ENCODE data around the gene NRAP.
A peak's percentile ranks its signal among the peaks of the same experiment; 100 is the strongest.
"Not testable (repeated sequence)": the region's sequence is repeated elsewhere in the genome, so short reads cannot be mapped to it uniquely, and the experiment has no call there.

The NRAP gene

DNA sequence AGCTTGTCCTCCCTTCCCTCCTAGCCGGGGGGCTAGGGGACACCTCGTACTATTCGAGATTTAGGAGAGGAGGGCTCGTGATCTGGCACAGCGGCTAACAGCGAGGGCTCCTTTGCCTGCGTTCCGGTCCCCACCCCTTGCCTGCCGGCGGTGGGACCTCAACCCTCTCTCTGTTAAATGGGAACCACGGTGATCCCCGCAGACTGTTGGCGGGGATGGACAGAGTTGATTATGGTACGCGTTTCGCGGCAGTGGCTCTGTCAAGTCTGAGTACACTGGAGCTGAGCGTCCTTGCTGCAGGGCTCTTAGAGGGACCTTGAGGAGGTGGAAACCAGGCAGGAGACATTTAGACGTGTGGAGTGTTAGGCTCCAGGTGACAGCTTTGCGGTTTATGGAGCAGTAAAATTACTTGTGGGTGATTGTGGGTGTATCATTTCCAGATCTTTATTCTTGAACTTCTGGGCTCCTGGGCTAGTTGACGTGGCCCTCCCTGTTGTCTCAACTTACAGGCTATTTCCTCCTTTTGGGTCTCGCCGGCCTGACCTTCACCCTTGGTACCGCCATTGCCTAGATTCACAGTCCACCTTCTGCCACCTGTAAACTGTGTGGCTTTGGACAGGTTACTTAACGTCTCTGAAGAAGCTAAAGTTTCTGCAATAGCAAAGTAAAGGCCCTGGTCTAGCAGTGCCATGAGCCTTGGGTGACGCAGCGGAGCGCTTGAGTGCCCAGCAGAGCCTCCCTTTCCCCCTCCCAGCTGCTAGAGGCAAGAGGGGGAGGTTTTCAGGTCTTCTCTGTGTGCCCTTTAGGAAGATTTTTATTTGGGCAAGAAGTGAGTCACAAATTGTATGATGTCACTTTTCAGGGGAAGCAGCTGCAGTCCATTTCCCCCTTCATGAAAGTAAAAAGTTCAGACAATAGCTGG lies 16.6 kb upstream of the NRAP start:
- Histone ChIP-seq H3K9ac (ENCODE audit: low read length) (peak overlapping the region; percentile 99), H3K27me3 (ENCODE audit: control insufficient read depth, insufficient read depth, low read length) (no peaks in the 10 kb centered on the region), H3K36me3 (ENCODE audit: control insufficient read depth, insufficient read depth, low read length) (no peaks in the 10 kb centered on the region), H3K4me3 (ENCODE audit: low read length) (peak overlapping the region; percentile 96), H3K4me1 (ENCODE audit: control insufficient read depth, insufficient read depth, low read length) (peaks cover 20% of the 10 kb centered on the region), H3K9me3 (ENCODE audit: control insufficient read depth, low read length) (no peaks in the 10 kb centered on the region)

DNA sequence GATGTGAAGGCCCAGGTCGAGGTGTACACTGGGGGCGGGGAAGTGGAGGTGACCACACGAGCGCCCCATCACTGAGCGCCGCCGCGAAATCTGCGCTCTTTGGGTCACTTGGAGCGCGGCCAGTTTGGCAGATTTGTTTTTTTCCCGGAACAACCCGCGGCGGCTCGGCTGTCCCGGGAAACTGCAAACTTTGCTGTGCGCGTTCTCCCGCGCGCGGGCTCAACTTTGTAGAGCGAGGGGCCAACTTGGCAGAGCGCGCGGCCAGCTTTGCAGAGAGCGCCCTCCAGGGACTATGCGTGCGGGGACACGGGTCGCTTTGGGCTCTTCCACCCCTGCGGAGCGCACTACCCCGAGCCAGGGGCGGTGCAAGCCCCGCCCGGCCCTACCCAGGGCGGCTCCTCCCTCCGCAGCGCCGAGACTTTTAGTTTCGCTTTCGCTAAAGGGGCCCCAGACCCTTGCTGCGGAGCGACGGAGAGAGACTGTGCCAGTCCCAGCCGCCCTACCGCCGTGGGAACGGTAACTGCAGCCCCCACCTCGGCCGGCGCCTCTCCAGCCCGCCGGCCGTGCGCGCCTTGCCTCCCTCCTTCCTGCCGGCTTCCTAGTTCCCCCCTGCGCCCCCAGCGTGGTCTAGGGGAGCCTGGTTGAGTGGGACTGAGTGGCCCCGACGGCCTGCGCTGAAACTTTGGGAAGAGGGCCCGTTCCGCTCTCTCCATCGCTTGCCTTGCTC lies 15.8 kb upstream of the NRAP start, which contains the start of gene CASP7:
TSS of gene CASP7 (plus strand) at position 450 of the 727 bp plus-strand sequence. CDS start 17,582 bp downstream, outside the sequence.
- no peaks in the 10 kb centered on the region for H3K27me3 ChIP-seq (ENCODE audit: control insufficient read depth, insufficient read depth, low read length)
- H3K9ac ChIP-seq (ENCODE audit: low read length) = peak within 1 kb of the TSS; percentile 99
- H3K9me3 ChIP-seq (ENCODE audit: control insufficient read depth, low read length) = no peaks in the 10 kb centered on the region
- peaks cover 20% of the 10 kb centered on the region for H3K4me1 ChIP-seq (ENCODE audit: control insufficient read depth, insufficient read depth, low read length)
- H3K36me3 ChIP-seq (ENCODE audit: control insufficient read depth, insufficient read depth, low read length) = no peaks in the 10 kb centered on the region
- peak within 1 kb of the TSS; percentile 96 for H3K4me3 ChIP-seq (ENCODE audit: low read length)

DNA sequence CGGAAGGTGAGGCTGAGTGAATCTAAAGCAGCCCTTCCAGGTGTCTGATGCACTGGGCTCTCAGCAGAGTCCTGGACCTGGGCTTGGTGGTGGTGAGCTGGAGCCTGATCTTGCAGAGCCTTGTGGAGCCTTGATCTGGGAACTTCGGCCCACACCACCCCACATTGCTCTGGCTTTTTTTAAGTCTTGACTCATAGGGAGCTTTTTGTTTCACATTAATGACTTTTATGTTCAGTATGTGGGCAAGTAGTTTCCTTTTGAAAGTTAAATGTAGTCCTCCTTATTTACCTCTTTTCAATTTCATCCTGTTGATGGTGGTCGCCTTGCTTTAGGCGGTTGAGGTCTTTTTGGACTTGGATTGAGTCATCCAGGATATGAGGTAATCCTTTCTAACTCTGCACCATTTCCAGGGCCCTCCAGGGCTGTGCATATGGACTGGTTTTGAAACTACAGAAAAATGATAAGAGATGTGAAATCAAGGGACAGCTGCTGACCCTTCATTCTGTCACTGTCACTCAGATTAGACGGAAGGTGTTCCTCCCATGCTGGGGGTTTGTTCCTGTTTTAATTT lies 2.9 kb upstream of the NRAP start:
- Histone ChIP-seq H3K9ac (ENCODE audit: low read length) (no peak overlapping the region), H3K36me3 (ENCODE audit: control insufficient read depth, insufficient read depth, low read length) (no peaks in the 10 kb centered on the region), H3K4me1 (ENCODE audit: control insufficient read depth, insufficient read depth, low read length) (no peaks in the 10 kb centered on the region), H3K4me3 (ENCODE audit: low read length) (no peak overlapping the region), H3K27me3 (ENCODE audit: control insufficient read depth, insufficient read depth, low read length) (no peaks in the 10 kb centered on the region), H3K9me3 (ENCODE audit: control insufficient read depth, low read length) (no peaks in the 10 kb centered on the region)

DNA sequence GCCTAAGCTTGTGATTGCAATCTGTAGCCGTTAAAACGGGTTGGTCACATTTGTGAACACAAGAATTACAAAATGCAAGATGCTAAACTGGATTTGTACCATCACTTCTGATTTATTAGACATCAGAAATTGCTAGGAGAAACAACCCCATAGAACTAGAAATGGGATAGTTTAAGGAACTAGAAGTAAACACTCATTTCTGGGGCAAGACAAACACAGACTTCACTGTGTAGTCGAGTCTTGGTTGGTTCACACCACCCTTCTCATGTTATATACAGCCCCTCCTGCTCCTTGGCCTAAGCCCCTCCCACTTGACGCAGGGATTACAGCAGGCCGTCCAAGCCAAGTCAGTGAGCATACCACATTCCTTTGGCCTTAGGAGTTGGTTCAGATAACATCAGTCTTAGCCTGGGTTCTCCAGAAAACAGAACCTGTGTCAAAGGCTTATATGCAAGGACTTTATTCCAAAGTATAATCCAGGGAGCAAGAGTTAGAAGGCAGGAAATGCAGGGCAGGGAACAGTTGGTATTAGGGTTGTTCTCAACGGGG lies 2.0 kb upstream of the NRAP start:
- no peak overlapping the region for H3K4me3 ChIP-seq (ENCODE audit: low read length)
- H3K36me3 ChIP-seq (ENCODE audit: control insufficient read depth, insufficient read depth, low read length) = no peaks in the 10 kb centered on the region
- H3K9ac ChIP-seq (ENCODE audit: low read length) = no peak overlapping the region
- no peaks in the 10 kb centered on the region for H3K4me1 ChIP-seq (ENCODE audit: control insufficient read depth, insufficient read depth, low read length)
- no peaks in the 10 kb centered on the region for H3K27me3 ChIP-seq (ENCODE audit: control insufficient read depth, insufficient read depth, low read length)
- H3K9me3 ChIP-seq (ENCODE audit: control insufficient read depth, low read length) = no peaks in the 10 kb centered on the region

DNA sequence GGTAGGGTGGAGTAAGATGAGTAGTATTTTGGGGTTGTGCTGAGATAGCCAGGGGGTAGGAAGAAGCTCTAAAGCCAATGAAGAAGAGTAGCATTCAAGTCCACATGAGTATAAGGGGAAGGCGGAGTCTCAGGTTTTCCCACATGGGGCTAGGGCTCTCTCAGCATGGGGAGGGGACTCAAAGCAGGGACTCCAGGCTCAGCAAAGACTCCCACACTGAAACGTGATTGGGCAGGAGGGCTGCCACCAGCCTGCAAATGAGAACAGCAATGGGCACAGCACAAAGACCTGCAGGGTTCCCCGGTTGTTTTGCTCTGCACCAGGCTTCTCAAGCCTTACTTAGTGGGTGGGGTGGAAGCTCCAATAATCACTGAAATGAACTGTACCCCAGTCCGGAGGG lies 1.5 kb upstream of the NRAP start:
- H3K27me3 ChIP-seq (ENCODE audit: control insufficient read depth, insufficient read depth, low read length) = no peaks in the 10 kb centered on the region
- H3K9me3 ChIP-seq (ENCODE audit: control insufficient read depth, low read length) = no peaks in the 10 kb centered on the region
- no peak overlapping the region for H3K4me3 ChIP-seq (ENCODE audit: low read length)
- H3K4me1 ChIP-seq (ENCODE audit: control insufficient read depth, insufficient read depth, low read length) = no peaks in the 10 kb centered on the region
- H3K36me3 ChIP-seq (ENCODE audit: control insufficient read depth, insufficient read depth, low read length) = no peaks in the 10 kb centered on the region
- H3K9ac ChIP-seq (ENCODE audit: low read length) = no peak overlapping the region

DNA sequence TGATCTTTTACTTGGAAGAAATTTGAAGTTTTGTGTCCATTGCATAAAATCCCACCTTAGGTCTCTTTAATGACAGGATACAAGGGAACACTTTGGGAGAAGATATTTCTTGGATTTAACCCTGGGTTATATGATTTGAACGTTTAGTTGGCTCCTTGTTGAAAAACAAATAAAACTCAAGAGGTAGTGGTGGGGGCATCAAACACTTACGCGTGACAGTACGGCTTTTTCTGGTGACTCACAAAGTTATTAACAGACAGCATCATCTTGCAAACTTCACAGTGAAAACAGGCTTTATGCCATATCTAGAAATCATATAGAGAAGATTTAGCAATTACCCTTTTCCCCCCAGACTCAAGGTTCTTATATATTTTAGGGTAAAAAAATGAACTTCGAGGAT lies 699 bp downstream of the NRAP start:
- H3K9me3 ChIP-seq (ENCODE audit: control insufficient read depth, low read length) = no peaks in the 10 kb centered on the region
- H3K4me3 ChIP-seq (ENCODE audit: low read length) = no peak overlapping the region
- no peaks in the 10 kb centered on the region for H3K4me1 ChIP-seq (ENCODE audit: control insufficient read depth, insufficient read depth, low read length)
- no peaks in the 10 kb centered on the region for H3K36me3 ChIP-seq (ENCODE audit: control insufficient read depth, insufficient read depth, low read length)
- H3K9ac ChIP-seq (ENCODE audit: low read length) = no peak overlapping the region
- no peaks in the 10 kb centered on the region for H3K27me3 ChIP-seq (ENCODE audit: control insufficient read depth, insufficient read depth, low read length)

DNA sequence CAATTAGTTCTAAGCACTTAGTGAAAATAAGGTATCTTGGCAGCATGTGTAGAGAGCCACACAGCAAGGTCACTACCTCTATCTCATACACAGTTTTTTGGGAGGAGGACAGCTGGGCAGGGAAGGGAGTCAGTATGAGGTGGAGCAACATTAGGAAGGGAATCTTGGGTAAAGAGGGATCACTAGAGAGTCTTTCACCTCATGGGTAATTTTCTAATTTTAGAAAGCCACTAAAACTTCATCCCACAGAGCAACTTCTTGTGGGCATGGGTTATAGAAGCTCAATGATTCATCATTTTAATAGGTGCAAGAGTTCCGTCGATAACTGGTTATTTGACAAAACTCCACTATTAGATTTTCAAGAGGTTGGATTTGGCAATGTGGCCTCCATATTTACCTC lies 2.5 kb downstream of the NRAP start:
- H3K27me3 ChIP-seq (ENCODE audit: control insufficient read depth, insufficient read depth, low read length) = no peaks in the 10 kb centered on the region
- H3K4me1 ChIP-seq (ENCODE audit: control insufficient read depth, insufficient read depth, low read length) = no peaks in the 10 kb centered on the region
- H3K4me3 ChIP-seq (ENCODE audit: low read length) = no peak overlapping the region
- no peaks in the 10 kb centered on the region for H3K9me3 ChIP-seq (ENCODE audit: control insufficient read depth, low read length)
- no peaks in the 10 kb centered on the region for H3K36me3 ChIP-seq (ENCODE audit: control insufficient read depth, insufficient read depth, low read length)
- no peak overlapping the region for H3K9ac ChIP-seq (ENCODE audit: low read length)

DNA sequence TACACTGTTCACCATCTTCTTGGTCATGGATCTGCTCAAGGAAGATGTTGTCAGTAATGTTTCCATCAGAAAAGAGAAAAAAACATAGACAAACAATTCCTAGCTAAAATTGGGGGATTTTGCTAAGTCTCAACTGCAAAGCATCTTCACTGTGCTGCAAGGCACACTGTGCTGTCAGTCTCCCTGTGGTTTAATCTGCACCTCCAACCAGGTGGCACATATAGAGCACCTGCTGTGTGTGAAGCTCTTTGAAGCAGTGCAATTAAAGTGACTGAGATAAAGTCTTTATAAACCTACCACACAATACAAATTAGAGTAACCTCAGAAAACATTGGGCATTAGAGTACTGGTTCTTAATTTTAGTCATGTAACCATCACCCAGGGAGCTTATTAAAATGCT lies 6.3 kb downstream of the NRAP start:
- Histone ChIP-seq H3K4me3 (ENCODE audit: low read length) (no peak overlapping the region), H3K9me3 (ENCODE audit: control insufficient read depth, low read length) (no peaks in the 10 kb centered on the region), H3K36me3 (ENCODE audit: control insufficient read depth, insufficient read depth, low read length) (no peaks in the 10 kb centered on the region), H3K9ac (ENCODE audit: low read length) (no peak overlapping the region), H3K27me3 (ENCODE audit: control insufficient read depth, insufficient read depth, low read length) (no peaks in the 10 kb centered on the region), H3K4me1 (ENCODE audit: control insufficient read depth, insufficient read depth, low read length) (no peaks in the 10 kb centered on the region)

DNA sequence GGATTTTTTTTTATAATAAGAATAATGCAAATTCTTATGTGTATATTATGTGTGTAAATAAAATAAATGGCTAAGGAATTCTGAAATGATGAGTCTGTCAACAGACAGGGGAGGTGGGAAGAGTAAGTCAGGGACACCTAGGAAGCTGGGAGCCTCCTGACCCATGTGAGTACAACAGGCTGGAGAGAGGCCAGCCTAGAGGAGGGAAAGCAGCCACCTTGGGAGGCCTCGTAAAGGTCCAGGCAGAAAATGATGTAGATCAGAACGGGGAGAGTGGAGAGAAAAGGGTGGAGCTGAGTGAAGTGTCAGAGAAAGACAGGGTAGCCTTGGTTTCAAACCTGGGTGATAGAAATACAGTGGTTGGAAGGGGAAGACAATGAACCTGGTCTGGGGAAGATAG lies 6.9 kb downstream of the NRAP start:
- Histone ChIP-seq H3K36me3 (ENCODE audit: control insufficient read depth, insufficient read depth, low read length) (no peaks in the 10 kb centered on the region), H3K9me3 (ENCODE audit: control insufficient read depth, low read length) (no peaks in the 10 kb centered on the region), H3K27me3 (ENCODE audit: control insufficient read depth, insufficient read depth, low read length) (no peaks in the 10 kb centered on the region), H3K4me1 (ENCODE audit: control insufficient read depth, insufficient read depth, low read length) (no peaks in the 10 kb centered on the region), H3K4me3 (ENCODE audit: low read length) (no peak overlapping the region), H3K9ac (ENCODE audit: low read length) (no peak overlapping the region)

DNA sequence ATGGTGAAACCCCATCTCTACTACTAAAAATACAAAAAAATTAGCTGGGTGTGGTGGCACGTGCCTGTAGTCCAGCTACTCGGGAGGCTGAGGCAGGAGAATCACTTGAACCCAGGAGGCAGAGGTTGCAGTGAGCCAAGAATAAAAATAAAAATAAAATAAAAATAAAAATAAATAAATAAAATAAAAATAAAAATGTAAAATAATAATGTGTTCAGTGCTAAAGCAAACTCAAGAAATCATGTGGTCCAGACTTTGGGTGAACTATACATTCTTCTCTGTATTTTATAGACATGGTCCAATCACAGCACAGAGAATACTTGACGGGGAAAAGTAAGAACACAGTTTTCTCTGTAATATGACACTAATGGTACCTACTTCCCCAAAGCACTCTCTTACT lies 11.4 kb downstream of the NRAP start:
- H3K36me3 ChIP-seq (ENCODE audit: control insufficient read depth, insufficient read depth, low read length); H3K4me3 ChIP-seq (ENCODE audit: low read length); H3K9me3 ChIP-seq (ENCODE audit: control insufficient read depth, low read length); H3K4me1 ChIP-seq (ENCODE audit: control insufficient read depth, insufficient read depth, low read length); H3K27me3 ChIP-seq (ENCODE audit: control insufficient read depth, insufficient read depth, low read length); H3K9ac ChIP-seq (ENCODE audit: low read length): not testable (repeated sequence)

DNA sequence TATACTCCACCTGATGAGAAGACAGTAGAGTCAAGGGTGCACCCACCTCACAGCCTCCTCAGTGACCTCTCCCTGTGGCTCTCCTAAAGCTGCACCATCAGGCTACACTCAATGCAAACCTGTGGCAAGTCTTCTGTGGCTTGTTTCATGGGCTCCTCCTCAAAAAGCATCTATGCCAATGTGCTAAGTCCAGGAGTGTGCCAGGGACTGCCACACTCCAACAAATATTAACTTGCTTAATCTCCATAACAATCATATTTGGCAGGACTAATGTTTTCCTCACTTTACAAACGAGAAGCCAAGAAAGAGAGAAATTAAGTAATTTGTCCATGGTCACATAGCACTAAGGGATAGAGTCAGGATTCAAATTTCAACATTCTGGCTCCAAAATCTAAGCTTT lies 11.9 kb downstream of the NRAP start:
- H3K4me1 ChIP-seq (ENCODE audit: control insufficient read depth, insufficient read depth, low read length) = no peaks in the 10 kb centered on the region
- H3K27me3 ChIP-seq (ENCODE audit: control insufficient read depth, insufficient read depth, low read length) = no peaks in the 10 kb centered on the region
- H3K9me3 ChIP-seq (ENCODE audit: control insufficient read depth, low read length) = no peaks in the 10 kb centered on the region
- no peaks in the 10 kb centered on the region for H3K36me3 ChIP-seq (ENCODE audit: control insufficient read depth, insufficient read depth, low read length)
- H3K4me3 ChIP-seq (ENCODE audit: low read length) = no peak overlapping the region
- no peak overlapping the region for H3K9ac ChIP-seq (ENCODE audit: low read length)

DNA sequence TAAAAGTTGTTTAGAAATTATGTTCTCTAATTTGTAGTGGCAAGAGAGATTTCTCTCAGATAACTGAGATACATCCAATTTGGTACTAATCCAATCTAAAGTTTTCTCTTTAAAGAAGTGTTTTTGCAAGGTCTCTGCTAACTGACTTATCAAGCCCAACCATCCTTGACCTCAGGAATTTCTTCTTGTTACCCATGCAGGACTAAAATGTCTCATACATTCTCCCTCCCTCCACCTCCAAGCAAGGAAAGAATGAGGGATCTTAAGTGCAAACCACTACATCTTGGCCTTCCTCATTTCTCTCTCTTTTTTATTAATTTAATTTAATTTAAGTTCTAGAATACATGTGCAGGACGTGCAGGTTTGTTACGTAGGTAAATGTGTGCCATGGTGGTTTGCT lies 12.8 kb downstream of the NRAP start:
- peaks cover 3% of the 10 kb centered on the region for H3K4me1 ChIP-seq (ENCODE audit: control insufficient read depth, insufficient read depth, low read length)
- H3K27me3 ChIP-seq (ENCODE audit: control insufficient read depth, insufficient read depth, low read length) = no peaks in the 10 kb centered on the region
- no peak overlapping the region for H3K4me3 ChIP-seq (ENCODE audit: low read length)
- no peaks in the 10 kb centered on the region for H3K36me3 ChIP-seq (ENCODE audit: control insufficient read depth, insufficient read depth, low read length)
- no peak overlapping the region for H3K9ac ChIP-seq (ENCODE audit: low read length)
- no peaks in the 10 kb centered on the region for H3K9me3 ChIP-seq (ENCODE audit: control insufficient read depth, low read length)

Measured in mucosa of stomach (tissue), 1 donor.